HepG2 (cell line): Measurements from ENCODE around the gene ADSS1. TPM values are rescaled to one million over a fixed set of nuclear protein-coding genes. Genes with fewer than 3 reads are reported as not detected.

ENCODE experiments used
- ATAC-seq: fragments of 200-7000 bp; cut with Tn5 transposase; 3 replicates; pipeline ENCODE4 v1.9.1; 2020; ENCODE audit warnings: mild to moderate bottlenecking, moderate library complexity
- BruUV-seq: library from RNA; stranded (reverse); fragments of 400-500 nt; replicated peaks from 2 replicates; lab custom pipeline; 2021; lab: Mats Ljungman, UMichigan
- CTCF ChIA-PET: fragments of 300-600 bp; formaldehyde crosslinking; extraction: SDS; loops from one replicate; lab custom pipeline; 2021; ENCODE audit warnings: low total read pairs, inconsistent platforms, low intra/inter-chr PET ratio; lab: Yijun Ruan, JAX
- POLR2A ChIA-PET: fragments of 350-600 bp; sonication (Branson Sonifier 250); formaldehyde crosslinking; loops from one replicate; lab custom pipeline; 2020; ENCODE audit warnings: antibody characterized with exemption, inconsistent platforms; lab: Yijun Ruan, JAX
- DNase-seq: peaks from one replicate; pipeline ENCODE4 v3.0.0-alpha.2; 2015; ENCODE audit warnings: low spot score
- FAIRE-seq: peaks from 3 replicates; lab custom pipeline; 2011; peaks lifted over from hg19 to GRCh38; lab: Jason Lieb, UNC
- H2AFZ ChIP-seq: one replicate; pipeline ENCODE4 v1.6.1; 2011; ENCODE audit warnings: low read length, inconsistent platforms
- H3K27ac ChIP-seq: fragments of 300-600 bp; 3 replicates; pipeline ENCODE4 v1.8.0; 2011; ENCODE audit warnings: mixed run types, mild to moderate bottlenecking, mixed read lengths, low read length, inconsistent platforms; ENCODE audit not compliant: insufficient read depth; ENCODE audit errors: extremely low read length
- H3K27me3 ChIP-seq, 2 experiments: fragments of 200-600 bp in 1 of 2; 2 replicates in 1 of 2; 3 replicates in 1 of 2; pipeline versions ENCODE4 v1.6.0 to v1.8.0; 2011; ENCODE audit warnings: low read length in 2 of 2, mild to moderate bottlenecking in 2 of 2, moderate library complexity in 2 of 2, inconsistent platforms in 1 of 2; ENCODE audit not compliant: insufficient read depth in 2 of 2, control insufficient read depth in 1 of 2
- H3K36me3 ChIP-seq, 2 experiments: fragments of 200-600 bp in 1 of 2; replicated peaks in 1 of 2; 2 replicates in 1 of 2; 3 replicates in 1 of 2; pipeline versions ENCODE4 v1.5.1 to v1.8.0; 2011; ENCODE audit warnings: low read length in 2 of 2, inconsistent platforms in 1 of 2; ENCODE audit not compliant: insufficient read depth in 2 of 2, control insufficient read depth in 1 of 2
- H3K4me1 ChIP-seq: 2 replicates; pipeline ENCODE4 v1.5.1; 2012; ENCODE audit warnings: low read length, inconsistent platforms; ENCODE audit not compliant: insufficient read depth
- H3K4me2 ChIP-seq: 2 replicates; pipeline ENCODE4 v1.6.0; 2011; ENCODE audit warnings: low read depth, low read length, inconsistent platforms
- H3K4me3 ChIP-seq, 3 experiments: fragments of 200-600 bp in 1 of 3; sonication (generic), shearing (Covaris generic) in 1 of 3; replicated peaks in 1 of 3; 2 replicates each; pipeline ENCODE4 v1.5.1; 2011 to 2016; ENCODE audit warnings: low read length in 3 of 3, inconsistent platforms in 2 of 3, low read depth in 2 of 3, mild to moderate bottlenecking in 2 of 3, control low read depth in 1 of 3, mixed read lengths in 1 of 3; ENCODE audit not compliant: insufficient read depth in 1 of 3
- H3K79me2 ChIP-seq: one replicate; pipeline ENCODE4 v1.6.1; 2011; ENCODE audit warnings: low read length, inconsistent platforms; ENCODE audit not compliant: insufficient read depth
- H3K9ac ChIP-seq: 2 replicates; pipeline ENCODE4 v1.6.0; 2011; ENCODE audit warnings: mild to moderate bottlenecking, low read depth, low read length, inconsistent platforms; ENCODE audit not compliant: insufficient read depth
- H3K9me3 ChIP-seq: 2 replicates; pipeline ENCODE4 v1.5.1; 2012; ENCODE audit warnings: mild to moderate bottlenecking, low read length
- H4K20me1 ChIP-seq: 2 replicates; pipeline ENCODE4 v1.6.0; 2011; ENCODE audit warnings: inconsistent platforms, mild to moderate bottlenecking, low read length, moderate library complexity; ENCODE audit not compliant: insufficient read depth
- AGO2 ChIP-seq: fragments of 200-400 bp; formaldehyde crosslinking; optimal IDR thresholded peaks from 2 replicates; pipeline ENCODE3; 2017; ENCODE audit warnings: mild to moderate bottlenecking, low read depth, low read length, moderate library complexity
- MAX ChIP-seq: IDR thresholded peaks from 2 replicates; pipeline ENCODE4 v1.6.1; 2012; ENCODE audit warnings: inconsistent platforms
- PCBP1 ChIP-seq: fragments of 200-400 bp; formaldehyde crosslinking; IDR thresholded peaks from 2 replicates; pipeline ENCODE4 v1.6.1; 2017; ENCODE audit warnings: mild to moderate bottlenecking, low read depth, low read length, borderline replicate concordance
- TFE3 ChIP-seq: IDR thresholded peaks from 2 replicates; pipeline ENCODE4 v1.6.1; 2016
- ZNF207 ChIP-seq: fragments of 450-650 bp; IDR thresholded peaks from 2 replicates; pipeline ENCODE4 v1.6.1; 2016; ENCODE audit warnings: antibody characterized with exemption, borderline replicate concordance
- ZNF563 ChIP-seq: sonication (generic); formaldehyde crosslinking; IDR thresholded peaks from 2 replicates; pipeline ENCODE4 v1.8.0; 2022; ENCODE audit warnings: mild to moderate bottlenecking, moderate library complexity, missing genetic modification reagents
- ZNF614 ChIP-seq: IDR thresholded peaks from 2 replicates; pipeline ENCODE4 v1.6.1; 2018; ENCODE audit warnings: missing biosample characterization, missing genetic modification reagents, inconsistent platforms, borderline replicate concordance
- ZNF83 ChIP-seq: sonication (generic); formaldehyde crosslinking; IDR thresholded peaks from 2 replicates; pipeline ENCODE4 v1.4.0; 2020; ENCODE audit warnings: missing genetic modification reagents, mild to moderate bottlenecking, borderline replicate concordance
- WGBS: methylation state at CpG from one replicate; pipeline ENCODE4 v1.1.6; 2017; ENCODE audit warnings: low lambda C conversion rate; 5-methylcytosine and 5-hydroxymethylcytosine counted together
- in situ Hi-C: cut with HindIII; loops from 2 replicates; pipeline ENCODE4 v1.10.0; 2017; ENCODE audit warnings: low pct_unique_long_range_greater_than_20kb; ENCODE audit not compliant: extremely low pct_ligation_motif_present
- intact Hi-C: fragments of 100-400 bp; cut with micrococcal nuclease; formaldehyde crosslinking; loops from one replicate; pipeline ENCODE4 v1.10.0; 2022; ENCODE audit not compliant: unreplicated experiment
- polyA plus RNA-seq, 8 experiments: library from polyadenylated mRNA; depleted of rRNA in 3 of 8; stranded (reverse) in 7 of 8; unstranded in 1 of 8; fragments of >200 nt; fragmentation: Illumina TruSeq in 4 of 8; extraction: Trizol in 4 of 8; gene quantifications; 2 replicates each; pipeline versions ENCODE4 v1.2.1 to v1.2.3, GENCODE V29; 2011 to 2016; ENCODE audit warnings: low read depth in 4 of 8, missing spikeins in 1 of 8, mixed read lengths in 1 of 8; ENCODE audit not compliant: insufficient read depth in 1 of 8
- total RNA-seq, 5 experiments: library from RNA; depleted of rRNA; stranded (reverse); fragments of >200 nt; fragmentation: Illumina TruSeq; extraction: Trizol; gene quantifications; 2 replicates each; pipeline ENCODE4 v1.2.3, GENCODE V29; 2016; ENCODE audit warnings: low read depth in 1 of 5

The ADSS1 gene
- total and polyA plus RNA-seq, 2 of the 13 experiments (the other 11 are each of a cell fraction or from before 2014, with no cell fraction given) = 1.0 to 36.7 TPM

- Histone ChIP-seq H3K79me2 (peaks cover 26% of the 10 kb centered on the region), H3K36me3 (peaks cover 16 to 25% of the 10 kb centered on the region in 2 experiments; a peak in 3 of 5 replicates), H3K4me2 (no peak overlapping the region), H3K9ac (no peak overlapping the region)
- intact Hi-C loops = no loop called here
- DNase-seq = no peak
- BruUV-seq = no TSS peak
- CTCF ChIA-PET = no interaction called here
- POLR2A ChIA-PET = no interaction called here
- TF ChIP-seq ZNF614 (CRISPR knock-in tag) (no peak), PCBP1 (no peak), TFE3 (CRISPR knock-in tag) (no peak), AGO2 (no peak), MAX (no peak), ZNF207 (no peak), ZNF83 (CRISPR knock-in tag) (no peak), ZNF563 (CRISPR knock-in tag) (no peak)
- TF ChIP-seq, all 625 proteins: peak for 0
- no peak overlapping the region for H2AFZ ChIP-seq
- H3K27me3 ChIP-seq = no peaks in the 10 kb centered on the region
- no peaks in the 10 kb centered on the region for H3K9me3 ChIP-seq
- peaks cover 17% of the 10 kb centered on the region for H4K20me1 ChIP-seq
- H3K27ac ChIP-seq = no peak overlapping the region
- in situ Hi-C loops = no loop called here
- ATAC-seq (no peak), FAIRE-seq (no peak)
- peaks cover 39% of the 10 kb centered on the region for H3K4me1 ChIP-seq
- 96% methylated on average over 9 of the region's 9 CpGs for WGBS
- no peak overlapping the region for H3K4me3 ChIP-seq
Observed at GRCh38 chr14:104791425-104791824, 67.4 kb downstream of the ADSS1 start.
